H1 (cell line): ENCODE data around the gene MOK. TPM values are rescaled to one million over a fixed set of nuclear protein-coding genes. Genes with fewer than 3 reads are reported as not detected.
A peak's percentile ranks its signal among the peaks of the same experiment; 100 is the strongest.

Experiments used
- BCL11A ChIP-seq, 2 experiments: IDR thresholded peaks; one replicate each; pipeline ENCODE4 v1.6.1; 2011; ENCODE audit warnings: low read depth in 2 of 2, low read length in 2 of 2, mild to moderate bottlenecking in 2 of 2
- EP300 ChIP-seq, 2 experiments: IDR thresholded peaks; 1 replicate in 1 of 2; 2 replicates in 1 of 2; pipeline ENCODE4 v1.6.1; 2011 to 2012; ENCODE audit warnings: low read depth in 2 of 2, low read length in 2 of 2, mild to moderate bottlenecking in 2 of 2, borderline replicate concordance in 1 of 2, inconsistent platforms in 1 of 2, moderate library complexity in 1 of 2
- SIN3A ChIP-seq, 2 experiments: IDR thresholded peaks in 1 of 2; conservative IDR thresholded peaks in 1 of 2; 2 replicates each; pipeline ENCODE4 v1.6.1; 2011 to 2012; ENCODE audit warnings: low read length in 2 of 2, improper control_type of control experiment in 1 of 2, low read depth in 1 of 2, mild to moderate bottlenecking in 1 of 2
- polyA plus RNA-seq, 7 experiments: library from polyadenylated mRNA; depleted of rRNA in 3 of 7; stranded (reverse) in 5 of 7; unstranded in 2 of 7; fragments of >200 nt in 5 of 7; fragments of 200-250 nt in 2 of 7; gene quantifications; 1 replicate in 5 of 7; 2 replicates in 1 of 7; 4 replicates in 1 of 7; pipeline versions ENCODE4 v1.2.1 to v1.2.3, GENCODE V29; 2011 to 2013; ENCODE audit warnings: missing spikeins in 2 of 7, mixed read lengths in 2 of 7
- total RNA-seq: library from RNA; stranded (reverse); fragmentation: NEBNext Ultra II Directional; extraction: Animal tissue kit (Norgen Biotek cat#: 25700); gene quantifications from 2 replicates; pipeline ENCODE4 v1.2.1, GENCODE V29; 2021

MOK gene
- total and polyA plus RNA-seq, 2 of the 8 experiments (the other 6 are each of a cell fraction or from before 2014, with no cell fraction given): 2.1 to 2.5 TPM

GRCh38 chr14:102320033-102320660, 15.2 kb upstream of the MOK start (continued):
- TF ChIP-seq SIN3A (conservative IDR thresholded peaks at IDR 0.05 in 1 of 2, IDR thresholded peaks at IDR 0.05 in 1 of 2; ENCODE audit: low read depth in 1 of 2, low read length in 2 of 2): 0 out of 4 replicates have a peak, but pooled peaks of 1 of the 2 experiments have one; percentile 16
- TF ChIP-seq BCL11A (IDR thresholded peaks at IDR 0.05; ENCODE audit: low read depth in 2 of 2, low read length in 2 of 2): no peak
- TF ChIP-seq EP300 (IDR thresholded peaks at IDR 0.05; ENCODE audit: borderline replicate concordance in 1 of 2, low read depth in 2 of 2, low read length in 2 of 2): no peak
